GM19372 (cell line): ENCODE results near the gene TRAPPC3.

ENCODE experiments used
- ATAC-seq: cut with Tn5 transposase; IDR thresholded peaks from one replicate; pipeline ENCODE4 v1.9.1; 2021; ENCODE audit warnings: mild to moderate bottlenecking, low read depth, moderate library complexity; ENCODE audit not compliant: unreplicated experiment

Gene TRAPPC3

GRCh38 chr1:36154765-36155407, 5.6 kb upstream of the TRAPPC3 start:
- no peak for ATAC-seq

- no peak for ATAC-seq
Observed at GRCh38 chr1:36154335-36154734, 5.0 kb upstream of the TRAPPC3 start.

GRCh38 chr1:36153476-36153875, 4.2 kb upstream of the TRAPPC3 start:
- no peak for ATAC-seq

- ATAC-seq, result no peak
Observed at GRCh38 chr1:36151845-36152203, 2.5 kb upstream of the TRAPPC3 start.

GRCh38 chr1:36151134-36151844, 2.0 kb upstream of the TRAPPC3 start:
- ATAC-seq, result no peak

- ATAC-seq, result peak; percentile 36
Observed at GRCh38 chr1:36150296-36151133, 1.2 kb upstream of the TRAPPC3 start.

GRCh38 chr1:36149973-36150295, 648 bp upstream of the TRAPPC3 start:
- ATAC-seq, result no peak

- no peak for ATAC-seq
Observed at GRCh38 chr1:36148821-36149236, 457 bp downstream of the TRAPPC3 start.

- ATAC-seq, result no peak
Observed at GRCh38 chr1:36144413-36144812, 4.9 kb downstream of the TRAPPC3 start.

GRCh38 chr1:36143424-36143823, 5.9 kb downstream of the TRAPPC3 start:
- no peak for ATAC-seq

- no peak for ATAC-seq
Observed at GRCh38 chr1:36142121-36142520, 7.2 kb downstream of the TRAPPC3 start.

GRCh38 chr1:36139521-36139920, 9.8 kb downstream of the TRAPPC3 start:
- no peak for ATAC-seq

- ATAC-seq, result no peak
Observed at GRCh38 chr1:36137776-36138175, 11.5 kb downstream of the TRAPPC3 start.

GRCh38 chr1:36137226-36137625, 12.1 kb downstream of the TRAPPC3 start:
- ATAC-seq, result no peak

GRCh38 chr1:36136535-36136934, 12.8 kb downstream of the TRAPPC3 start:
- ATAC-seq, result no peak

GRCh38 chr1:36135796-36136195, 13.5 kb downstream of the TRAPPC3 start:
- no peak for ATAC-seq

GRCh38 chr1:36135330-36135667, 14.0 kb downstream of the TRAPPC3 start:
- no peak for ATAC-seq

GRCh38 chr1:36134505-36135329, 14.6 kb downstream of the TRAPPC3 start:
- ATAC-seq, result no peak

- no peak for ATAC-seq
Observed at GRCh38 chr1:36134031-36134430, 15.3 kb downstream of the TRAPPC3 start.

- no peak for ATAC-seq
Observed at GRCh38 chr1:36133484-36133883, 15.8 kb downstream of the TRAPPC3 start.

GRCh38 chr1:36132029-36132428, 17.3 kb downstream of the TRAPPC3 start:
- no peak for ATAC-seq
